CD4-positive, alpha-beta T cell treated with Interleukin-10 for 1 hour (primary cell): ENCODE data around the gene HPCAL1.
"Not testable (repeated sequence)": the region's sequence is repeated elsewhere in the genome, so short reads cannot be mapped to it uniquely, and the experiment has no call there.

ENCODE experiments used
- DNase-seq: peaks from one replicate; pipeline ENCODE4 v3.0.0-alpha.2; 2020

Gene HPCAL1

GRCh38 chr2:10447300-10447894, 144.7 kb downstream of the HPCAL1 start:
- peak; percentile 44 for DNase-seq

- peak; percentile 99 for DNase-seq
Measured at GRCh38 chr2:10447895-10448575, 145.3 kb downstream of the HPCAL1 start, which contains the start of gene ODC1. Gene ODC1 (minus strand): TSS chr2:10448327. CDS start chr2:10445032, 3,295 bp downstream.

GRCh38 chr2:10448576-10449485, 146.1 kb downstream of the HPCAL1 start:
- peak; percentile 95 for DNase-seq

- no peak for DNase-seq
Measured at GRCh38 chr2:10449486-10449831, 146.8 kb downstream of the HPCAL1 start.

- no peak for DNase-seq
Measured at GRCh38 chr2:10449838-10450691, 147.4 kb downstream of the HPCAL1 start.

GRCh38 chr2:10451819-10452218, 149.1 kb downstream of the HPCAL1 start:
- no peak for DNase-seq

GRCh38 chr2:10452312-10452711, 149.6 kb downstream of the HPCAL1 start:
- no peak for DNase-seq

- no peak for DNase-seq
Measured at GRCh38 chr2:10452956-10453904, 150.5 kb downstream of the HPCAL1 start.

GRCh38 chr2:10453905-10454298, 151.2 kb downstream of the HPCAL1 start:
- DNase-seq = no peak

- no peak for DNase-seq
Measured at GRCh38 chr2:10454505-10454904, 151.8 kb downstream of the HPCAL1 start.

GRCh38 chr2:10457195-10457594, 154.5 kb downstream of the HPCAL1 start:
- not testable (repeated sequence) for DNase-seq

GRCh38 chr2:10457846-10458598, 155.3 kb downstream of the HPCAL1 start:
- DNase-seq = no peak

GRCh38 chr2:10460366-10460796, 157.7 kb downstream of the HPCAL1 start:
- DNase-seq = no peak

GRCh38 chr2:10462178-10463083, 159.7 kb downstream of the HPCAL1 start:
- DNase-seq = no peak

- no peak for DNase-seq
Measured at GRCh38 chr2:10465910-10466309, 163.2 kb downstream of the HPCAL1 start.

GRCh38 chr2:10466801-10467200, 164.1 kb downstream of the HPCAL1 start:
- DNase-seq = no peak

GRCh38 chr2:10467401-10467800, 164.7 kb downstream of the HPCAL1 start:
- DNase-seq = no peak

GRCh38 chr2:10469301-10469700, 166.6 kb downstream of the HPCAL1 start:
- no peak for DNase-seq

- no peak for DNase-seq
Measured at GRCh38 chr2:10469955-10470608, 167.4 kb downstream of the HPCAL1 start.
